Measurements from ENCODE around the gene SEMA7A. TPM values are rescaled to one million over a fixed set of nuclear protein-coding genes. Genes with fewer than 3 reads are reported as not detected.
A peak's percentile ranks its signal among the peaks of the same experiment; 100 is the strongest.

SEMA7A gene
- total and polyA plus RNA-seq, 9 of the 15 experiments (the other 6 are each of a cell fraction or from before 2014, with no cell fraction given): 0.04 to 8.2 (median 5.4) TPM; not detected in 1

- intact Hi-C loops (cut with micrococcal nuclease) (no loop called here), in situ Hi-C loops (cut with MboI) (no loop called here)
- Histone ChIP-seq H3K27me3 (ENCODE audit: control insufficient read depth in 2 of 2, insufficient read depth in 2 of 2, low read length in 2 of 2) (no peaks in the 10 kb centered on the region), H3K4me3 (no peak overlapping the region), H3K4me1 (replicated peaks in 1 of 2; ENCODE audit: control insufficient read depth in 2 of 2, insufficient read depth in 2 of 2, low read length in 2 of 2) (peaks cover 68 to 83% of the 10 kb centered on the region in 2 experiments), H3K4me2 (ENCODE audit: insufficient read depth, low read length) (no peak overlapping the region), H3K27ac (ENCODE audit: extremely low read depth, low read depth, low read length) (no peak overlapping the region), H3K9ac (ENCODE audit: insufficient read depth in 1 of 2, low read depth in 2 of 2, low read length in 2 of 2) (no peak overlapping the region; a peak in 1 of 4 replicates), H3K79me2 (ENCODE audit: control insufficient read depth, insufficient read depth, low read length) (peaks cover 91% of the 10 kb centered on the region), H4K20me1 (replicated peaks; ENCODE audit: control insufficient read depth, insufficient read depth, low read length) (peaks cover 37% of the 10 kb centered on the region), H3K36me3 (ENCODE audit: control insufficient read depth, insufficient read depth, low read length) (peaks cover 37% of the 10 kb centered on the region; the same call in 2 of the 3 replicates), H3K9me3 (replicated peaks; ENCODE audit: control insufficient read depth, insufficient read depth, low read depth, low read length) (no peaks in the 10 kb centered on the region), H3K9me1 (ENCODE audit: control insufficient read depth, insufficient read depth, low read length) (no peaks in the 10 kb centered on the region), H2AFZ (ENCODE audit: low read depth, low read length) (no peak overlapping the region)
- 79% methylated on average over 6 of the region's 6 CpGs for WGBS (ENCODE audit: insufficient coverage, low coverage, missing lambda C conversion rate)
- no peak for ATAC-seq
- no TSS peak for BruUV-seq (replicated peaks)
- DNase-seq (ENCODE audit: extremely low read depth in 1 of 4, low spot score in 3 of 4): no peak
- ChIA-PET CTCF (ENCODE audit: low intra/inter-chr PET ratio) (interaction anchor here (0.9 kb wide), 1 partner anchor 9 kb away, joined by 3 read pairs; no protein-coding TSS in a partner anchor), POLR2A (interaction anchor here (0.9 kb wide), 1 partner anchor 22 kb away, joined by 3 read pairs; no protein-coding TSS in a partner anchor)
- FAIRE-seq: no peak
- TF ChIP-seq ZFP36 (IDR thresholded peaks at IDR 0.05; ENCODE audit: low read depth, low read length, partially characterized antibody) (peak; percentile 98), NR2F6 (CRISPR knock-in tag; IDR thresholded peaks at IDR 0.05) (no peak), PRDM10 (IDR thresholded peaks at IDR 0.05; ENCODE audit: partially characterized antibody) (no peak), SMARCA5 (IDR thresholded peaks at IDR 0.05) (0 out of 2 replicates have a peak, but pooled peaks have one; percentile 27), HDAC8 (tag; IDR thresholded peaks at IDR 0.05) (no peak), GTF3C2 (IDR thresholded peaks at IDR 0.05; ENCODE audit: borderline replicate concordance, extremely low read depth, insufficient read length) (peak; percentile 37), KDM1A (IDR thresholded peaks at IDR 0.05) (peak in 1 of 2 experiments; percentile 55; a peak in 1 of 4 replicates), PRPF4 (IDR thresholded peaks at IDR 0.05; ENCODE audit: insufficient read depth, low read depth, low read length, poor library complexity, severe bottlenecking) (no peak), SMAD2 (IDR thresholded peaks at IDR 0.05; ENCODE audit: low read depth, low read length) (no peak)
Observed at GRCh38 chr15:74429781-74430400, 3.9 kb downstream of the SEMA7A start.

Data from K562 (cell line).